Measurements from ENCODE around the gene PASK.

PASK gene

GRCh38 chr2:241180495-241180894, 31.2 kb upstream of the PASK start:
- no peak for DNase-seq (ENCODE audit: low read depth, low spot score)

GRCh38 chr2:241179899-241180298, 30.6 kb upstream of the PASK start:
- no peak for DNase-seq (ENCODE audit: low read depth, low spot score)

DNA sequence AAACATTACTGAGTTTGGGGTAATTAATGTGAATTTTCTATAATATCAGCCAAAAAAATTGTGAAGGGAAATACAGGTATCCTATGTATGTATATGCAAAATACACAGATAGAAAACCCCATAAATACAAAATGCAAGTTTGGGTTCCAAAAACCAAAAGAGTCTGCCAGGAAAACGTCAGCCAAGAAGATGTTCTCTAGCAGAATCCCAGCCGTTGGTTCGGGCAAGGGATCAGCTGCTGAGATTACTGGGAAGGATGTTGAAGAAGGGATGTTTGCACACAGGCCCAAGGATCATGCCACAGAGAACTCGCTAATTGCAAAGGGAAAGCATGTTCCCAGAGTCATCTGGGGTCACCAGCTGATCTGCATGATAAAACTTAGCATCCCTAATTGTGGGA, 29.7 kb upstream of the PASK start:
- no peak for DNase-seq (ENCODE audit: low read depth, low spot score)

- no peak for DNase-seq (ENCODE audit: low read depth, low spot score)
Observed at GRCh38 chr2:241177526-241178334, 28.5 kb upstream of the PASK start.

DNA sequence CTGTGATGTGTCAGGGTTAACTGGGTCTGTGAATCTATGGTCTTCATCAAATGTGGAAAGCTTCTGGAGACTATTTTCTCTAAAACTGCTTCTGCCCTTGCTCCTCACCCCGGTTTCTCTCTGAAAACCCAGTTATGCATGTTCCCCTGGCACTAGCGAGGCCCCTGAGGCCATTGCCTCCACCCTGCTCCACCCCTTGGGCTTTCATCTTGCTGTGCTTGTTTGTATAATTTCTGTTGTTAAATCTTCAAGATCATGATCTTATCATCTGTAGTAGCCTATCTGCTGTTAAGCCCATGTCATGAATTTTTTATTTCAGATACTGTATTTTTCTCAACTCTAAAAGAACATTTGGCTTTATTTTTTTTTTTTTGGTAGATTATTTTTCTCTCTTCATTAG, 24.3 kb upstream of the PASK start:
- no peak for DNase-seq (ENCODE audit: low read depth, low spot score)

DNA sequence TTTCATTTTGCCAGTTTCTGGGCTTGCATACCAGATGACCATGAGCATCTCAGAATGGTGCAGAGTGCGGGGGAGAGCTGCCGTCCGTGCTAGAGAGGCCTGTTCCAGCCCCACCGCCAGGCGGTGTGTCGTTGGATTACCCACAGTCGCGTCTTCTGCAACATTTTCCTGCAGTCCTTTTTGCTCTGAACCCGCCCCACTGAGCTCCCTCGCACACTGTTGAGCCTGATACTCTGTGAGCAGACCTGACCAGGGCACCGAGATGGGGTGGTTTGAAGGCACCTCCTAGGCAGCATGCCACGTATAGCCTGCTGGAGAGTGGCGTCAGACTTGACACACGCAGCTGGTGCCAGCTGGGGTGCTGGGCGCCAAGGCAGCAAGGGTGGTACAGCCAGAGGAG, 19.1 kb upstream of the PASK start:
- no peak for DNase-seq (ENCODE audit: low read depth, low spot score)

GRCh38 chr2:241163601-241164118, 14.4 kb upstream of the PASK start:
- DNase-seq (ENCODE audit: low read depth, low spot score): no peak

DNA sequence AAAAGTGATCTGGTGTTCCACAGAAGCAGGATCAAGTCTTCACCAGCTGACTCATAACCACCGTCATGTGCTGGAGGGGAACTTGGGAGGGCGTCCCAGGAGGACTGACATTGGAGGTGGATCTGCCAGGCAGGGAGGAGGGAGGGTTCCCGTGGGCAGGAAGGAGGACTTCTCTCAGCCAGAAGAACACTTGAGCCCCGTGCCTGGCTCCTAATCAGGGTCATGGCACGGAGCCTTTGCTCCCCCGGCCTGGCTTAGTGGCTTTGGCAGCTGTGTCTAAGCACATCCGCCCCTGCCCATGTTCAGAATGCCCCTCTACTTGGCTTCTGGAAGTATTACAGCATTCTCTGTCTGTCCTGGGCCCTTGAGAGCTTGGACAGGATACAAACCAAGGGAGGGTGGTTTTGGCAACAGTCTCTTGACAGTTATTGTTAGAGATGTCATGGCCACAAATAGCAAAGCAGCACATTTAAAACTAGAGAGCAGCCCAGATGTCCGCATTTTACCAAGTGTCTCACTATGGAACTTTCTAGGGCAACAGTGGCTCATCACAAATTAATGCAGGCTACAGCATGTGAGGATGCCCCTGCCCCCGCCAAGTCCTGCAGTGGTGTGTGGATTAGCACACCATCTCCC, 12.5 kb upstream of the PASK start:
- DNase-seq (ENCODE audit: low read depth, low spot score): peak; percentile 39

DNA sequence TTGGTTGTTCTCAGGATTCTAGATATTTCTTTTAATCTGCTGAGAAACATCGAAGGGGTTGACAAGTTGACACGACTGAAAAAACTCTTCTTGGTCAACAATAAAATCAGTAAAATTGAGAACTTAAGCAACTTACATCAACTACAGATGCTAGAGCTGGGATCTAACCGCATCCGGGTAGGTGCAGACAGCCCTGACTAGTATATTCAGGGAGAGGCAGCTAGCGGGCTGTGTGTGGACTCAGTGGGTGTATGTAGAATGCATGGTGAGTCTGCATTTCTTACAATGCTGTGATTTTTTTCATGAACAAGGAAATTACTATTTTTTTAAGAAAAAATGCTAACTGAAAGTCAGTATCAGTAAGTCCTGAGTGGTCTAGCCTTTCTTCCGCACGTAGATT, 11.0 kb upstream of the PASK start:
- DNase-seq (ENCODE audit: low read depth, low spot score): no peak

DNA sequence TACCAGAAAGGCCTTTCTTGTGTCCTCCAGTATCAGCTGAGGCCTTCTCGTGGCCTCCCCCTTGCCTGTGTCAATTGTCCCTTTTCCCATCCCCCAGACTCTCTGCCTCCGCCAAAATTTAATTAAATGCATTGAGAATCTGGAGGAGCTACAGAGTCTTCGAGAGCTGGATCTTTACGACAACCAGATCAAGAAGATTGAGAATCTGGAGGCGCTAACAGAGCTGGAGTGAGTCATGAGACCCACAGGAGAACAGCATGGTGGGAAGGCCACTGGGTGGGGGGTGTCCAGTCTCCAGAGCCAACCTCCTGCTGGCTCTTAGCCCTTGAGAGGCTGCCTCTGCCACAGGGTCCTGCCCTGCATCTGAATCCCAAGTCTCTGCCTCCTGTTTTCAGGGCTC, 9.8 kb upstream of the PASK start:
- no peak for DNase-seq (ENCODE audit: low read depth, low spot score)

- no peak for DNase-seq (ENCODE audit: low read depth, low spot score)
Observed at GRCh38 chr2:241158546-241158900, 9.3 kb upstream of the PASK start.

- DNase-seq (ENCODE audit: low read depth, low spot score): no peak
Observed at GRCh38 chr2:241157841-241158545, 8.7 kb upstream of the PASK start.

DNA sequence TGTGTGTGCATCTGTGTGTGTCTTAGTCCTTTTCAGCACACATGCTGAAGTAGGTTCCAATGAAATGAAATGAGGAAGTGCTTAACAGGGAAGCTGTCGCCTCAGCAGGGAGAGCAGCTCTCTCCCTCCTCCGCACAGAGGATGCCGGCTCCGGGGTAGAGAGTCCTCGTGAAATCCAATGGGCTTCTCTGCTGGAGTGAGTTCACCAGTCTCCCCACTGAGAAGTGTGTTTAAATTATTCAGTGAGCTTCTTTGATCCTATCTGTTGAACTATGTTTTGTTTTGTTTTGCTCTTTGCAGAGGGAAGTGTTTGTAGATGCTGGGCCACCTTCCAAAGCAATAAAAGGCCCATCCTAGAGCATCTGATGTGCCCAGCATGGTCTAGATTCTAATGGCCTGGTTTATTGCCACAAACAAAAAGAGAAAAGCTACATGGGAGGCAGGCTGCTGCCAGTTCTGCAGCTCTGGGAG, 7.7 kb upstream of the PASK start:
- peak; percentile 56 for DNase-seq (ENCODE audit: low read depth, low spot score)

GRCh38 chr2:241155936-241156335, 6.7 kb upstream of the PASK start:
- DNase-seq (ENCODE audit: low read depth, low spot score): no peak

- no peak for DNase-seq (ENCODE audit: low read depth, low spot score)
Observed at GRCh38 chr2:241154915-241155314, 5.6 kb upstream of the PASK start.

GRCh38 chr2:241153616-241154015, 4.3 kb upstream of the PASK start:
- DNase-seq (ENCODE audit: low read depth, low spot score): no peak

- DNase-seq (ENCODE audit: low read depth, low spot score): no peak
Observed at GRCh38 chr2:241151934-241152660, 2.8 kb upstream of the PASK start.

- DNase-seq (ENCODE audit: low read depth, low spot score): no peak
Observed at GRCh38 chr2:241150660-241151530, 1.6 kb upstream of the PASK start.

DNA sequence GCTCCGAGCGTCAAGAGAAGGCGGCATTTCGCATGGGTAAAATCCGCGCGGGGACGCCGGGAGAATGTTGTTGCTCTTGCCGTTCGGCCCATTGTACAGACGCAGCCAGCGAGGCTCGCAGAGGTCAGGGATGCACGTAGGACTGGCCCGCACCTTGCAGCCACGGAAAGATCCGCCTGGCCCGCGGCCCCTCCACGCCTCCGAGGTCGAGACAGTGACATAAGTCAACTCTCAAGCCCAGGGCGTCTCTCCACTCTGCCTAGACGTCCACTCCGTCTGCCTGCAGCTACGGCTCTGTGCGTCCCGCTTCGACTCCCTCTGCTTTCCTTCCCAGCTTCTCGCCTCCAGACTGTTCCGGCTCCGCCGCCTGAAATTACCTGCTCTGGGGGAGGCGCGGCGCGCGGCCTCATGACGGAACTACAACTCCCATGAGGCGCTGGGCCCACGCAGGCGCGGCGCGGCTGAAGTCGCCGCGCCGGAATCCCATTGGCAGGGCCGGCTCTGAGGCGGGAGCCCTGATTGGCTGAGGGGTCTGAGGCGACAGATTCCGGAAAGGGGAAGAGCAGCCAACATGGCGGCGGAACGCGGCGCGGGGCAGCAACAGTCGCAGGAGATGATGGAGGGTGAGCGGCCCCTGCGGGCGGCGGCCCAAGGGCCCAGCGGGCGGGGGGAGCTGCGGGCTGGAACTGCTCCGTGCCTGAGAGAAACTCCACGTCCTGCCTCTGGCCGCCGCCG, 820 bp upstream of the PASK start, which contains the start of gene PPP1R7:
Gene PPP1R7, plus strand, starts transcription at position 543 of the 735 bp plus-strand sequence. Its CDS starts 29 bp downstream, at position 572.
- peak; percentile 79 for DNase-seq (ENCODE audit: low read depth, low spot score)

- DNase-seq (ENCODE audit: low read depth, low spot score): no peak
Observed at GRCh38 chr2:241149675-241149924, 328 bp upstream of the PASK start.

Data from smooth muscle cell of the brain vasculature (primary cell).